HG02938 (cell line): ENCODE results near the gene PSENEN.

Experiments
- ATAC-seq: cut with Tn5 transposase; IDR thresholded peaks from one replicate; pipeline ENCODE4 v1.9.1; 2021; ENCODE audit warnings: mild to moderate bottlenecking, moderate library complexity; ENCODE audit not compliant: unreplicated experiment

The PSENEN gene

GRCh38 chr19:35750167-35750566, 4.7 kb downstream of the PSENEN start:
- ATAC-seq = no peak

GRCh38 chr19:35751839-35752745, 6.6 kb downstream of the PSENEN start:
- ATAC-seq = no peak

- no peak for ATAC-seq
Measured at GRCh38 chr19:35752746-35753350, 7.4 kb downstream of the PSENEN start.

GRCh38 chr19:35753634-35754369, 8.4 kb downstream of the PSENEN start:
- no peak for ATAC-seq

GRCh38 chr19:35754370-35755130, 9.1 kb downstream of the PSENEN start:
- ATAC-seq = no peak

- ATAC-seq = no peak
Measured at GRCh38 chr19:35755131-35755549, 9.7 kb downstream of the PSENEN start.

GRCh38 chr19:35755550-35756376, 10.3 kb downstream of the PSENEN start:
- ATAC-seq = no peak

GRCh38 chr19:35756377-35757230, 11.2 kb downstream of the PSENEN start, which contains the start of gene HSPB6:
HSPB6 (minus strand) TSS chr19:35757029; CDS start chr19:35757008, 21 bp downstream.
- ATAC-seq = no peak

- ATAC-seq = no peak
Measured at GRCh38 chr19:35757231-35757748, 11.8 kb downstream of the PSENEN start.

GRCh38 chr19:35757749-35758608, 12.5 kb downstream of the PSENEN start, which contains the start of gene PROSER3:
PROSER3 (plus strand) TSS chr19:35758176; CDS start chr19:35758216, 40 bp downstream.
- peak; percentile 93 for ATAC-seq

GRCh38 chr19:35759697-35760096, 14.2 kb downstream of the PSENEN start:
- ATAC-seq = no peak

GRCh38 chr19:35760711-35761349, 15.4 kb downstream of the PSENEN start:
- ATAC-seq = no peak

GRCh38 chr19:35764432-35765315, 19.2 kb downstream of the PSENEN start:
- no peak for ATAC-seq

GRCh38 chr19:35766571-35767104, 21.2 kb downstream of the PSENEN start:
- no peak for ATAC-seq

GRCh38 chr19:35767288-35768081, 22.0 kb downstream of the PSENEN start:
- ATAC-seq = no peak
